ENCODE measurements around the gene RHBDL1. TPM values are rescaled to one million over a fixed set of nuclear protein-coding genes. Genes with fewer than 3 reads are reported as not detected.

Gene RHBDL1
- polyA plus RNA-seq, 1 donor from 2014 or later = 7.2 TPM

DNA sequence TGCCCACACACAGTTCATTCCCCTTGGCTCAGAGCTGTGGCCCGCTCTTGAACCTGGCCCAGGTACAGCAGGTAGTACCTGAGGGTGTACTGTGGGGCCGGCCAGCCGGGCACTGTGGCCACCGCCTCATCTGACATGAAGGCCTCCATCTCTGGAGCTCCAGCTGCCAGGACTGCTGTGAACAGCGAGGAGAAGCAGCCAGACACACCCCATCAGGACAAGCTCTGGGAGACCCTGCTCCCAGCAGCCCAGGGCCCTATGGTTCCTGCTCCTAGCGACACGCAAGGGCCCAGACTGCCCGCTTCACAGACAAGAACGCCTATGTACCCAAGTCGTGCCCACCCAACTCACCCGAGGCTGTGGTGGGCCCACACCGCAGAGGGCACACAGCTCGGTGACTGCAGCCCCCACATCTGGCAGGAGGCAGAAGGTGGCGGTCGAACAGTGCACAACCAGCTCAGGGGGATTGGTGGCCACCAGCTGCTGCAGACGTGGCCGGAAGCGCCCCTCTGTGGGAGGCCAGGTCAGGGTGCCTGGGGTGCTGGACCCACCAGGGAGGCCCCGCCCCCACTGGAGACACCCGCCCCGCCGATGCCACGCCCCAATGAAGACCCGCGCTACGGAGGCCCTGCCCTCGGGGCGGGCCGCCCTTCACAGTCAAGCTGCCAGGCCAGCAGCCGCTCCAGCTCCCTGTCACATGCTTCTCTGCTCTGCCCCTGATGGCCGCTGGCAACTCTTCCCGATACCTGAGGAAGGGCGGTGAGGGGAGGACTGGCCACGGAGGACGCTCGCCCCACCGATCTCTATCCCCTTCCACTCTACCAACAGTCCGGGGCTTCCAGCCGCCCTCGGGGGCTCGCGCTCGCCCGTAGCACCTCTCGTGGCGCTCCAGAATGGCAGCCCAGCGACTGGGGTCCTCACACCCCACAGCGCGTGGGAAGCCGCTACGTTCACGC, 3.7 kb downstream of the RHBDL1 start:
- Histone ChIP-seq H3K9me3 (ENCODE audit: low read length) (no peaks in the 10 kb centered on the region), H4K20me1 (ENCODE audit: insufficient read depth) (peaks cover 6% of the 10 kb centered on the region), H3F3A (ENCODE audit: insufficient read depth, low read length, poor library complexity, severe bottlenecking) (no peaks in the 10 kb centered on the region), H3K36me3 (ENCODE audit: insufficient read depth, low read length) (no peaks in the 10 kb centered on the region), H3K9me2 (ENCODE audit: insufficient read depth, low read length) (no peaks in the 10 kb centered on the region), H3K27me3 (ENCODE audit: insufficient read depth, low read depth, low read length) (peaks cover 3% of the 10 kb centered on the region), H3K4me3 (ENCODE audit: low read length) (peak overlapping the region; percentile 70), H3K27ac (ENCODE audit: low read length) (peak overlapping the region; percentile 24), H2AFZ (ENCODE audit: low read depth, low read length) (no peak overlapping the region), H3K79me2 (replicated peaks; ENCODE audit: insufficient read depth, low read length) (peaks cover 20% of the 10 kb centered on the region), H3K4me2 (ENCODE audit: low read length) (no peak overlapping the region), H3K9ac (ENCODE audit: low read length) (peak overlapping the region; percentile 44)
- TF ChIP-seq RAD21 (conservative IDR thresholded peaks at IDR 0.05) = no peak
- no peak for TF ChIP-seq EZH2 (IDR thresholded peaks at IDR 0.05; ENCODE audit: borderline replicate concordance, insufficient read depth, low read length, poor library complexity, severe bottlenecking)
- no peak for TF ChIP-seq POLR2AphosphoS5 (IDR thresholded peaks at IDR 0.05)
- no peak for TF ChIP-seq TAF1 (IDR thresholded peaks at IDR 0.05; ENCODE audit: low read depth)
- TF ChIP-seq CTCF (IDR thresholded peaks at IDR 0.05; ENCODE audit: poor library complexity, severe bottlenecking) = no peak
- TF ChIP-seq REST (IDR thresholded peaks at IDR 0.05; ENCODE audit: borderline replicate concordance) = no peak
- no peak for TF ChIP-seq SMC3 (conservative IDR thresholded peaks at IDR 0.05; ENCODE audit: poor library complexity)
- TF ChIP-seq MXI1 (conservative IDR thresholded peaks at IDR 0.05; ENCODE audit: poor library complexity, severe bottlenecking) = no peak
- no peak for TF ChIP-seq EP300 (conservative IDR thresholded peaks at IDR 0.05; ENCODE audit: poor library complexity, severe bottlenecking)

GRCh38 chr16:679814-680624, 4.5 kb downstream of the RHBDL1 start, which contains the start of gene STUB1:
Gene STUB1, plus strand, starts transcription at chr16:680410. Its CDS starts 116 bp downstream, at chr16:680526.
- Histone ChIP-seq H3K4me2 (ENCODE audit: low read length) (peak within 1 kb of the TSS; percentile 93), H3F3A (ENCODE audit: insufficient read depth, low read length, poor library complexity, severe bottlenecking) (no peaks in the 10 kb centered on the region), H3K36me3 (ENCODE audit: insufficient read depth, low read length) (no peaks in the 10 kb centered on the region), H3K79me2 (replicated peaks; ENCODE audit: insufficient read depth, low read length) (peaks cover 20% of the 10 kb centered on the region), H2AFZ (ENCODE audit: low read depth, low read length) (no peak within 1 kb of the TSS), H4K20me1 (ENCODE audit: insufficient read depth) (peaks cover 6% of the 10 kb centered on the region), H3K27me3 (ENCODE audit: insufficient read depth, low read depth, low read length) (peaks cover 3% of the 10 kb centered on the region), H3K27ac (ENCODE audit: low read length) (peak within 1 kb of the TSS; percentile 56), H3K4me3 (ENCODE audit: low read length) (peak within 1 kb of the TSS; percentile 70), H3K9me3 (ENCODE audit: low read length) (no peaks in the 10 kb centered on the region), H3K9me2 (ENCODE audit: insufficient read depth, low read length) (no peaks in the 10 kb centered on the region), H3K9ac (ENCODE audit: low read length) (peak within 1 kb of the TSS; percentile 74)
- peak; percentile 22 for TF ChIP-seq RAD21 (conservative IDR thresholded peaks at IDR 0.05)
- no peak for TF ChIP-seq EZH2 (IDR thresholded peaks at IDR 0.05; ENCODE audit: borderline replicate concordance, insufficient read depth, low read length, poor library complexity, severe bottlenecking)
- TF ChIP-seq POLR2AphosphoS5 (IDR thresholded peaks at IDR 0.05) = peak; percentile 59
- peak; percentile 83 for TF ChIP-seq MXI1 (conservative IDR thresholded peaks at IDR 0.05; ENCODE audit: poor library complexity, severe bottlenecking)
- peak; percentile 33 for TF ChIP-seq EP300 (conservative IDR thresholded peaks at IDR 0.05; ENCODE audit: poor library complexity, severe bottlenecking)
